Vagina (tissue), 2 donors: ENCODE measurements around the gene LILRB4. TPM values are rescaled to one million over a fixed set of nuclear protein-coding genes. Genes with fewer than 3 reads are reported as not detected.

ENCODE experiments used
- DNase-seq, 2 donors: peaks; one replicate each; pipeline ENCODE4 v3.0.0-alpha.2; 2017; ENCODE audit errors: extremely low spot score in 2 of 2
- H3K27ac ChIP-seq: fragments of 200-600 bp; sonication (generic); one replicate; pipeline ENCODE4 v1.5.1; 2019
- H3K27me3 ChIP-seq: fragments of 200-600 bp; sonication (generic); one replicate; pipeline ENCODE4 v1.5.1; 2019
- H3K36me3 ChIP-seq, 2 donors: fragments of 200-600 bp; sonication (generic); one replicate each; pipeline ENCODE4 v1.5.1; 2017 to 2019
- H3K4me1 ChIP-seq: fragments of 200-600 bp; sonication (generic); one replicate; pipeline ENCODE4 v1.5.1; 2019
- H3K4me3 ChIP-seq, 2 donors: fragments of 200-600 bp; sonication (generic); 1 replicate in 1 of 2; 2 replicates in 1 of 2; pipeline ENCODE4 v1.5.1; 2016 to 2019
- H3K9me3 ChIP-seq: fragments of 200-600 bp; sonication (generic); one replicate; pipeline ENCODE4 v1.5.1; 2019
- CTCF ChIP-seq, 3 experiments: fragments of 450-650 bp in 2 of 3; fragments of 200-600 bp in 1 of 3; sonication (generic) in 1 of 3; IDR thresholded peaks; one replicate each; pipeline ENCODE4 v1.5.1; 2017 to 2019; ENCODE audit warnings: antibody characterized with exemption in 3 of 3, mild to moderate bottlenecking in 2 of 3, moderate library complexity in 2 of 3
- POLR2A ChIP-seq, 2 donors: fragments of 450-650 bp; IDR thresholded peaks; one replicate each; pipeline ENCODE4 v1.6.1; 2017; ENCODE audit warnings: antibody characterized with exemption in 2 of 2, mild to moderate bottlenecking in 2 of 2, moderate library complexity in 2 of 2
- POLR2AphosphoS5 ChIP-seq, 2 donors: sonication (generic); formaldehyde crosslinking; IDR thresholded peaks; one replicate each; pipeline ENCODE4 v1.9.0; 2017; ENCODE audit warnings: antibody characterized with exemption in 2 of 2, mild to moderate bottlenecking in 2 of 2, low read depth in 1 of 2; ENCODE audit not compliant: insufficient read depth in 1 of 2
- intact Hi-C: fragments of 100-400 bp; cut with DNase I; formaldehyde crosslinking; loops from one replicate; pipeline ENCODE4 v1.15.1; 2023
- total RNA-seq: library from RNA; depleted of rRNA; stranded (reverse); fragments of >200 nt; gene quantifications from one replicate; pipeline ENCODE4 v1.2.3, GENCODE V29; 2016

Gene LILRB4
- total RNA-seq, 1 donor from 2014 or later: 2.9 TPM

- H3K9me3 ChIP-seq: no peaks in the 10 kb centered on the region
- no peaks in the 10 kb centered on the region for H3K36me3 ChIP-seq
- no peaks in the 10 kb centered on the region for H3K27me3 ChIP-seq
- H3K4me3 ChIP-seq: no peak overlapping the region
- intact Hi-C loops: no loop called here
- TF ChIP-seq POLR2AphosphoS5 (IDR thresholded peaks at IDR 0.05; ENCODE audit: insufficient read depth in 1 of 2, low read depth in 1 of 2): no peak
- TF ChIP-seq CTCF (IDR thresholded peaks at IDR 0.05): no peak
- TF ChIP-seq POLR2A (IDR thresholded peaks at IDR 0.05): no peak
- no peak for DNase-seq
- H3K4me1 ChIP-seq: no peaks in the 10 kb centered on the region
- H3K27ac ChIP-seq: no peak overlapping the region
Observed at GRCh38 chr19:54648129-54648528, 14.7 kb upstream of the LILRB4 start.

- Histone ChIP-seq H3K9me3 (no peaks in the 10 kb centered on the region), H3K27me3 (no peaks in the 10 kb centered on the region), H3K36me3 (no peaks in the 10 kb centered on the region), H3K4me1 (no peaks in the 10 kb centered on the region), H3K4me3 (no peak overlapping the region), H3K27ac (no peak overlapping the region)
- DNase-seq: no peak
- TF ChIP-seq CTCF (IDR thresholded peaks at IDR 0.05) (no peak), POLR2AphosphoS5 (IDR thresholded peaks at IDR 0.05; ENCODE audit: insufficient read depth in 1 of 2, low read depth in 1 of 2) (no peak)
- intact Hi-C loops: no loop called here
Observed at GRCh38 chr19:54650108-54650655, 12.6 kb upstream of the LILRB4 start.

- H3K4me1 ChIP-seq: no peaks in the 10 kb centered on the region
- H3K9me3 ChIP-seq: no peaks in the 10 kb centered on the region
- no peak for TF ChIP-seq POLR2AphosphoS5 (IDR thresholded peaks at IDR 0.05; ENCODE audit: insufficient read depth in 1 of 2, low read depth in 1 of 2)
- peak in 2 of 3 experiments; percentile 13 to 28 for TF ChIP-seq CTCF (IDR thresholded peaks at IDR 0.05)
- TF ChIP-seq POLR2A (IDR thresholded peaks at IDR 0.05): no peak
- DNase-seq: no peak
- H3K4me3 ChIP-seq: no peak overlapping the region
- no peaks in the 10 kb centered on the region for H3K27me3 ChIP-seq
- intact Hi-C loops: no loop called here
- no peaks in the 10 kb centered on the region for H3K36me3 ChIP-seq
- no peak overlapping the region for H3K27ac ChIP-seq
Observed at GRCh38 chr19:54653181-54653809, 9.5 kb upstream of the LILRB4 start.

GRCh38 chr19:54654447-54655321 lies 8.1 kb upstream of the LILRB4 start:
- no peaks in the 10 kb centered on the region for H3K36me3 ChIP-seq
- TF ChIP-seq POLR2AphosphoS5 (IDR thresholded peaks at IDR 0.05; ENCODE audit: insufficient read depth in 1 of 2, low read depth in 1 of 2) (no peak), CTCF (IDR thresholded peaks at IDR 0.05) (no peak), POLR2A (IDR thresholded peaks at IDR 0.05) (no peak)
- no peaks in the 10 kb centered on the region for H3K4me1 ChIP-seq
- H3K27ac ChIP-seq: no peak overlapping the region
- H3K9me3 ChIP-seq: no peaks in the 10 kb centered on the region
- H3K27me3 ChIP-seq: no peaks in the 10 kb centered on the region
- H3K4me3 ChIP-seq: no peak overlapping the region
- intact Hi-C loops: no loop called here
- no peak for DNase-seq
